WTC11 (cell line): Measurements from ENCODE around the gene ISCA2. TPM values are rescaled to one million over a fixed set of nuclear protein-coding genes. Genes with fewer than 3 reads are reported as not detected.

Experiments
- ATAC-seq: fragments of 200-7000 bp; cut with Tn5 transposase; 2 replicates; pipeline ENCODE4 v1.10.0; 2021; ENCODE audit warnings: mild to moderate bottlenecking, moderate library complexity
- CTCF ChIA-PET: fragments of 300-600 bp; sonication (Branson Sonifier 250); formaldehyde crosslinking; loops from one replicate; lab custom pipeline; 2021; ENCODE audit warnings: antibody characterized with exemption; lab: Charles Lee
- POLR2A ChIA-PET: fragments of 350-600 bp; sonication (Branson Sonifier 250); formaldehyde crosslinking; loops from one replicate; lab custom pipeline; 2021; ENCODE audit warnings: antibody characterized with exemption; lab: Charles Lee
- DNase-seq: peaks from one replicate; pipeline ENCODE4 v3.0.0; 2021; ENCODE audit warnings: low spot score
- H3K27ac Mint-ChIP-seq: 2 replicates; pipeline ENCODE4 v1.8.0; 2021; ENCODE audit warnings: mixed read lengths
- H3K27me3 Mint-ChIP-seq: 2 replicates; pipeline ENCODE4 v1.8.0; 2021; ENCODE audit warnings: low read depth, mild to moderate bottlenecking, moderate library complexity, mixed read lengths
- H3K36me3 Mint-ChIP-seq: 2 replicates; pipeline ENCODE4 v1.8.0; 2021; ENCODE audit warnings: mixed read lengths
- H3K4me1 Mint-ChIP-seq: 2 replicates; pipeline ENCODE4 v1.8.0; 2022; ENCODE audit warnings: mixed read lengths
- H3K4me3 Mint-ChIP-seq: 2 replicates; pipeline ENCODE4 v1.8.0; 2021; ENCODE audit warnings: mild to moderate bottlenecking, moderate library complexity, mixed read lengths
- H3K9me3 Mint-ChIP-seq: 2 replicates; pipeline ENCODE4 v1.8.0; 2021; ENCODE audit warnings: mixed read lengths
- CREM ChIP-seq: sonication (generic); formaldehyde crosslinking; IDR thresholded peaks from 2 replicates; pipeline ENCODE4 v1.8.1; 2022; ENCODE audit warnings: mild to moderate bottlenecking, missing genetic modification reagents, moderate library complexity
- EMX1 ChIP-seq: fragments of 250-450 bp; sonication (Bioruptor Pico); IDR thresholded peaks from 2 replicates; pipeline ENCODE4 v1.8.0; 2021; ENCODE audit warnings: mild to moderate bottlenecking
- GTF2I ChIP-seq: fragments of 250-450 bp; sonication (Bioruptor Pico); conservative IDR thresholded peaks from 2 replicates; pipeline ENCODE4 v1.4.0; 2021; ENCODE audit warnings: mild to moderate bottlenecking
- JAZF1 ChIP-seq: fragments of 250-450 bp; sonication (Bioruptor Pico); IDR thresholded peaks from 2 replicates; pipeline ENCODE4 v1.9.0; 2021; ENCODE audit warnings: moderate library complexity, mild to moderate bottlenecking, inconsistent platforms
- JUN ChIP-seq: sonication (generic); formaldehyde crosslinking; IDR thresholded peaks from 2 replicates; pipeline ENCODE4 v1.8.0; 2023; ENCODE audit warnings: mild to moderate bottlenecking, missing genetic modification reagents
- OVOL2 ChIP-seq: fragments of 250-450 bp; sonication (Bioruptor Pico); IDR thresholded peaks from 2 replicates; pipeline ENCODE4 v1.9.0; 2021; ENCODE audit warnings: mild to moderate bottlenecking, borderline replicate concordance
- PRRX2 ChIP-seq: fragments of 250-450 bp; sonication (Bioruptor Pico); IDR thresholded peaks from 2 replicates; pipeline ENCODE4 v1.8.0; 2021; ENCODE audit warnings: mild to moderate bottlenecking
- SMAD3 ChIP-seq: sonication (generic); formaldehyde crosslinking; IDR thresholded peaks from 2 replicates; pipeline ENCODE4 v1.8.0; 2022; ENCODE audit warnings: missing genetic modification reagents, mild to moderate bottlenecking, borderline replicate concordance
- ZBTB21 ChIP-seq: sonication (generic); formaldehyde crosslinking; IDR thresholded peaks from 2 replicates; pipeline ENCODE4 v1.8.1; 2023; ENCODE audit warnings: mild to moderate bottlenecking, missing genetic modification reagents, borderline replicate concordance
- ZNF317 ChIP-seq: sonication (generic); formaldehyde crosslinking; IDR thresholded peaks from 2 replicates; pipeline ENCODE4 v1.8.1; 2023; ENCODE audit warnings: low read depth, mild to moderate bottlenecking, moderate library complexity, missing genetic modification reagents, borderline replicate concordance
- total RNA-seq: library from RNA; stranded (reverse); gene quantifications from 3 replicates; pipeline ENCODE4 v1.2.3, GENCODE V29; 2021
- TF ChIP-seq, protein P1 (sequence below): sonication (generic); formaldehyde crosslinking; IDR thresholded peaks from 2 replicates; pipeline ENCODE4 v1.8.0; 2023; ENCODE audit warnings: missing genetic modification reagents, mild to moderate bottlenecking, borderline replicate concordance
- TF ChIP-seq, protein P2 (sequence below): fragments of 250-450 bp; sonication (Bioruptor Pico); IDR thresholded peaks from 2 replicates; pipeline ENCODE4 v1.9.0; 2021; ENCODE audit warnings: mild to moderate bottlenecking
- TF ChIP-seq, protein P3 (sequence below): sonication (generic); formaldehyde crosslinking; IDR thresholded peaks from 2 replicates; pipeline ENCODE4 v1.8.0; 2022; ENCODE audit warnings: mild to moderate bottlenecking, missing genetic modification reagents
- TF ChIP-seq, protein P4 (sequence below): sonication (generic); formaldehyde crosslinking; IDR thresholded peaks from 2 replicates; pipeline ENCODE4 v1.8.1; 2022; ENCODE audit warnings: mild to moderate bottlenecking, moderate library complexity, missing genetic modification reagents
- TF ChIP-seq, protein P5 (sequence below): sonication (generic); formaldehyde crosslinking; IDR thresholded peaks from 2 replicates; pipeline ENCODE4 v1.8.1; 2023; ENCODE audit warnings: mild to moderate bottlenecking, missing genetic modification reagents, moderate library complexity
- TF ChIP-seq, protein P6 (sequence below): sonication (generic); formaldehyde crosslinking; IDR thresholded peaks from 2 replicates; pipeline ENCODE4 v1.8.1; 2022; ENCODE audit warnings: low read depth, mild to moderate bottlenecking, moderate library complexity, missing genetic modification reagents, borderline replicate concordance

ISCA2 gene
- total RNA-seq, 1 experiment from 2014 or later = 50.1 TPM

DNA sequence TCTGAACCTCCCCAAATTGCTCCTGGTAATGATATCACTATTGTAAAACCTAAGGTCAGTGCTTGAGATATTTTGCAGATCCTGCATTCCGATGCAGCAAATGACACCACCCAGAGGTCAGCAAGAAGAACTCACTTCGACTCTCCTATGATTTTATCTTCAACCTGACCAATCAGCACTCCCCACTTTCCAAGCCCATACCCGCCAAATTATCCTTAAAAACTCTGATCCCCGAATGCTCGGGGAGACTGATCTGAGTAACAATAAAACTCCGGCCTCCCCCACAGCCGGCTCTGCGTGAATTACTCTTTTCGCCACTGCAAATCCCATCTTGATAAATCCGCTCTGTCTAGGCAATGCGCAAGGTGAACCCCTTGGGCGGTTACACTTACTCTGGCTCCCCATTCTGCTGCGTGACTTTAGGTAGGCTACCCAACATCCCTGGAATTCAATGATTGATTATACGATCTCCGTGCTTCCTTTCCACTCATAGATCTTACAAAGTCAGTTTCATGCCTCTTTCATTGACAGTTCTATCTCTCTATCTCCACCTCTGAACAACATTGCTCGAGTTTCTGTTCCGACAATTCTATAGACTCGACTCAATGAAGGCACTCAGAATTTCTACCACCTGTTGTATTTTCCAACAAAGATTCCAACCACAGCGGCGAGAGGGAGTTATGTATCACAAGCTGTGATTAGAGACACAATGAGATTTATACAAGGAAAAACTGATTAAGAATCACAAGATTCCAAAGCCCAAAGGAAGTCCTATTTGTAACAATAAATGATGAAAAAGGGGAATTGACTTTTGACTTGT lies 1.4 kb upstream of the ISCA2 start (continued):
- TF ChIP-seq, protein P1, sequence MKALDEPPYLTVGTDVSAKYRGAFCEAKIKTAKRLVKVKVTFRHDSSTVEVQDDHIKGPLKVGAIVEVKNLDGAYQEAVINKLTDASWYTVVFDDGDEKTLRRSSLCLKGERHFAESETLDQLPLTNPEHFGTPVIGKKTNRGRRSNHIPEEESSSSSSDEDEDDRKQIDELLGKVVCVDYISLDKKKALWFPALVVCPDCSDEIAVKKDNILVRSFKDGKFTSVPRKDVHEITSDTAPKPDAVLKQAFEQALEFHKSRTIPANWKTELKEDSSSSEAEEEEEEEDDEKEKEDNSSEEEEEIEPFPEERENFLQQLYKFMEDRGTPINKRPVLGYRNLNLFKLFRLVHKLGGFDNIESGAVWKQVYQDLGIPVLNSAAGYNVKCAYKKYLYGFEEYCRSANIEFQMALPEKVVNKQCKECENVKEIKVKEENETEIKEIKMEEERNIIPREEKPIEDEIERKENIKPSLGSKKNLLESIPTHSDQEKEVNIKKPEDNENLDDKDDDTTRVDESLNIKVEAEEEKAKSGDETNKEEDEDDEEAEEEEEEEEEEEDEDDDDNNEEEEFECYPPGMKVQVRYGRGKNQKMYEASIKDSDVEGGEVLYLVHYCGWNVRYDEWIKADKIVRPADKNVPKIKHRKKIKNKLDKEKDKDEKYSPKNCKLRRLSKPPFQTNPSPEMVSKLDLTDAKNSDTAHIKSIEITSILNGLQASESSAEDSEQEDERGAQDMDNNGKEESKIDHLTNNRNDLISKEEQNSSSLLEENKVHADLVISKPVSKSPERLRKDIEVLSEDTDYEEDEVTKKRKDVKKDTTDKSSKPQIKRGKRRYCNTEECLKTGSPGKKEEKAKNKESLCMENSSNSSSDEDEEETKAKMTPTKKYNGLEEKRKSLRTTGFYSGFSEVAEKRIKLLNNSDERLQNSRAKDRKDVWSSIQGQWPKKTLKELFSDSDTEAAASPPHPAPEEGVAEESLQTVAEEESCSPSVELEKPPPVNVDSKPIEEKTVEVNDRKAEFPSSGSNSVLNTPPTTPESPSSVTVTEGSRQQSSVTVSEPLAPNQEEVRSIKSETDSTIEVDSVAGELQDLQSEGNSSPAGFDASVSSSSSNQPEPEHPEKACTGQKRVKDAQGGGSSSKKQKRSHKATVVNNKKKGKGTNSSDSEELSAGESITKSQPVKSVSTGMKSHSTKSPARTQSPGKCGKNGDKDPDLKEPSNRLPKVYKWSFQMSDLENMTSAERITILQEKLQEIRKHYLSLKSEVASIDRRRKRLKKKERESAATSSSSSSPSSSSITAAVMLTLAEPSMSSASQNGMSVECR = no peak
- TF ChIP-seq ZNF317 (CRISPR knock-in tag) = no peak
- TF ChIP-seq ZBTB21 (CRISPR knock-in tag) = no peak
- no peak for TF ChIP-seq CREM (CRISPR knock-in tag)
- no peak for TF ChIP-seq EMX1
- TF ChIP-seq, protein P2, sequence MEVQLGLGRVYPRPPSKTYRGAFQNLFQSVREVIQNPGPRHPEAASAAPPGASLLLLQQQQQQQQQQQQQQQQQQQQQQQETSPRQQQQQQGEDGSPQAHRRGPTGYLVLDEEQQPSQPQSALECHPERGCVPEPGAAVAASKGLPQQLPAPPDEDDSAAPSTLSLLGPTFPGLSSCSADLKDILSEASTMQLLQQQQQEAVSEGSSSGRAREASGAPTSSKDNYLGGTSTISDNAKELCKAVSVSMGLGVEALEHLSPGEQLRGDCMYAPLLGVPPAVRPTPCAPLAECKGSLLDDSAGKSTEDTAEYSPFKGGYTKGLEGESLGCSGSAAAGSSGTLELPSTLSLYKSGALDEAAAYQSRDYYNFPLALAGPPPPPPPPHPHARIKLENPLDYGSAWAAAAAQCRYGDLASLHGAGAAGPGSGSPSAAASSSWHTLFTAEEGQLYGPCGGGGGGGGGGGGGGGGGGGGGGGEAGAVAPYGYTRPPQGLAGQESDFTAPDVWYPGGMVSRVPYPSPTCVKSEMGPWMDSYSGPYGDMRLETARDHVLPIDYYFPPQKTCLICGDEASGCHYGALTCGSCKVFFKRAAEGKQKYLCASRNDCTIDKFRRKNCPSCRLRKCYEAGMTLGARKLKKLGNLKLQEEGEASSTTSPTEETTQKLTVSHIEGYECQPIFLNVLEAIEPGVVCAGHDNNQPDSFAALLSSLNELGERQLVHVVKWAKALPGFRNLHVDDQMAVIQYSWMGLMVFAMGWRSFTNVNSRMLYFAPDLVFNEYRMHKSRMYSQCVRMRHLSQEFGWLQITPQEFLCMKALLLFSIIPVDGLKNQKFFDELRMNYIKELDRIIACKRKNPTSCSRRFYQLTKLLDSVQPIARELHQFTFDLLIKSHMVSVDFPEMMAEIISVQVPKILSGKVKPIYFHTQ (CRISPR knock-in tag) = no peak
- TF ChIP-seq, all 79 proteins: peak for 0

DNA sequence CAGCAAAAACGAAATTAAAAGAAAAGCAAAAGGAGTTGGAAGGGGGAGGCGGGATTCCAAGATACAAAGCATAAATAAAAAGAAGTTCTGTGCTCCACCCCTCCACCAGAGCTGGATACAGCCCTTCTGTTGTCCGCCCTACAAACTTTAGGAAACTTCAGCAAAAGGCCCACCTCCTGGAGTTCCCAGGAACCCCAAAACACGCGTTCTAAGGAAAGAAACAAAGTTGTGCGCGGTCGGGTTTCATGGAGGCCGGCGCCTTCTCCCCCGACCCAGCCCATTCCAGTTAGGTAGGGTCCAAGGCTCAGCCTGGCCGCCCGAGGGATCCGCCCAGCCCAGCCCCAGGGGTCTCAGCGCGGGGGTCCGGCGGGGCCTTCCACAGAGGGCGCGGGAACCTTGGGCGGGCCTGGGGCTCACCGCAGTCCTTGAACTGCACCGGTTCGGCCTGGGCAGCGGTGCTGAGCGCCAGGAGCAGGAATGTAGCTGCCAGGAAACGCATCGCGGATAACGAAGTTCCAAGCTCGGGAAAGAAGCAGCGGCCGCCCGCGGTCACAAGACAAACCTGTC lies 706 bp upstream of the ISCA2 start, which contains the start of gene NPC2:
Gene NPC2, minus strand, starts transcription at position 530 of the 567 bp plus-strand sequence. Its CDS starts 31 bp downstream, at position 499.
- Mint-ChIP-seq H3K9me3 (no peaks in the 10 kb centered on the region), H3K4me3 (peak within 1 kb of the TSS; percentile 96), H3K27ac (peak within 1 kb of the TSS; percentile 86), H3K27me3 (no peaks in the 10 kb centered on the region), H3K36me3 (peaks cover 12% of the 10 kb centered on the region), H3K4me1 (peaks cover 27% of the 10 kb centered on the region)
- DNase-seq (no peak), ATAC-seq (peak; percentile 9)
- ChIA-PET CTCF (interaction anchor here (0.6 to 3.1 kb wide), 21 partner anchors 8 to 331 kb away, joined by 3 to 26 read pairs (median 5); partner anchors contain the start of genes ABCD4, LTBP2 and VRTN), POLR2A (interaction anchor here (0.8 to 1.9 kb wide), 11 partner anchors 9 to 210 kb away, joined by 3 to 10 read pairs (median 3); partner anchors contain the start of genes ABCD4 and VRTN)
- TF ChIP-seq, protein P3, sequence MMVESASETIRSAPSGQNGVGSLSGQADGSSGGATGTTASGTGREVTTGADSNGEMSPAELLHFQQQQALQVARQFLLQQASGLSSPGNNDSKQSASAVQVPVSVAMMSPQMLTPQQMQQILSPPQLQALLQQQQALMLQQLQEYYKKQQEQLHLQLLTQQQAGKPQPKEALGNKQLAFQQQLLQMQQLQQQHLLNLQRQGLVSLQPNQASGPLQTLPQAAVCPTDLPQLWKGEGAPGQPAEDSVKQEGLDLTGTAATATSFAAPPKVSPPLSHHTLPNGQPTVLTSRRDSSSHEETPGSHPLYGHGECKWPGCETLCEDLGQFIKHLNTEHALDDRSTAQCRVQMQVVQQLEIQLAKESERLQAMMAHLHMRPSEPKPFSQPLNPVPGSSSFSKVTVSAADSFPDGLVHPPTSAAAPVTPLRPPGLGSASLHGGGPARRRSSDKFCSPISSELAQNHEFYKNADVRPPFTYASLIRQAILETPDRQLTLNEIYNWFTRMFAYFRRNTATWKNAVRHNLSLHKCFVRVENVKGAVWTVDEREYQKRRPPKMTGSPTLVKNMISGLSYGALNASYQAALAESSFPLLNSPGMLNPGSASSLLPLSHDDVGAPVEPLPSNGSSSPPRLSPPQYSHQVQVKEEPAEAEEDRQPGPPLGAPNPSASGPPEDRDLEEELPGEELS (CRISPR knock-in tag) = no peak
- TF ChIP-seq, protein P4, sequence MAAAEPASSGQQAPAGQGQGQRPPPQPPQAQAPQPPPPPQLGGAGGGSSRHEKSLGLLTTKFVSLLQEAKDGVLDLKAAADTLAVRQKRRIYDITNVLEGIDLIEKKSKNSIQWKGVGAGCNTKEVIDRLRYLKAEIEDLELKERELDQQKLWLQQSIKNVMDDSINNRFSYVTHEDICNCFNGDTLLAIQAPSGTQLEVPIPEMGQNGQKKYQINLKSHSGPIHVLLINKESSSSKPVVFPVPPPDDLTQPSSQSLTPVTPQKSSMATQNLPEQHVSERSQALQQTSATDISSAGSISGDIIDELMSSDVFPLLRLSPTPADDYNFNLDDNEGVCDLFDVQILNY (CRISPR knock-in tag) = peak; percentile 40; the same call in 1 of the 2 replicates
- no peak for TF ChIP-seq SMAD3
- TF ChIP-seq, protein P1 = peak; percentile 73; the same call in 1 of the 2 replicates
- TF ChIP-seq, protein P5, sequence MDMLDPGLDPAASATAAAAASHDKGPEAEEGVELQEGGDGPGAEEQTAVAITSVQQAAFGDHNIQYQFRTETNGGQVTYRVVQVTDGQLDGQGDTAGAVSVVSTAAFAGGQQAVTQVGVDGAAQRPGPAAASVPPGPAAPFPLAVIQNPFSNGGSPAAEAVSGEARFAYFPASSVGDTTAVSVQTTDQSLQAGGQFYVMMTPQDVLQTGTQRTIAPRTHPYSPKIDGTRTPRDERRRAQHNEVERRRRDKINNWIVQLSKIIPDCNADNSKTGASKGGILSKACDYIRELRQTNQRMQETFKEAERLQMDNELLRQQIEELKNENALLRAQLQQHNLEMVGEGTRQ = peak; percentile 57; the same call in 1 of the 2 replicates
- TF ChIP-seq GTF2I (CRISPR knock-in tag) = no peak
- TF ChIP-seq JAZF1 (CRISPR knock-in tag) = no peak
- TF ChIP-seq ZBTB21 (CRISPR knock-in tag) = no peak
- no peak for TF ChIP-seq PRRX2 (CRISPR knock-in tag)
- TF ChIP-seq JUN (CRISPR knock-in tag) = no peak
- TF ChIP-seq, protein P6, sequence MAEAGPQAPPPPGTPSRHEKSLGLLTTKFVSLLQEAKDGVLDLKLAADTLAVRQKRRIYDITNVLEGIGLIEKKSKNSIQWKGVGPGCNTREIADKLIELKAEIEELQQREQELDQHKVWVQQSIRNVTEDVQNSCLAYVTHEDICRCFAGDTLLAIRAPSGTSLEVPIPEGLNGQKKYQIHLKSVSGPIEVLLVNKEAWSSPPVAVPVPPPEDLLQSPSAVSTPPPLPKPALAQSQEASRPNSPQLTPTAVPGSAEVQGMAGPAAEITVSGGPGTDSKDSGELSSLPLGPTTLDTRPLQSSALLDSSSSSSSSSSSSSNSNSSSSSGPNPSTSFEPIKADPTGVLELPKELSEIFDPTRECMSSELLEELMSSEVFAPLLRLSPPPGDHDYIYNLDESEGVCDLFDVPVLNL = no peak
- TF ChIP-seq OVOL2 = no peak
